Muscle of leg (tissue), 11 donors: ENCODE measurements around the gene SH3D21. TPM values are rescaled to one million over a fixed set of nuclear protein-coding genes. Genes with fewer than 3 reads are reported as not detected.

Experiments used
- DNase-seq: peaks from one replicate; pipeline ENCODE4 v3.0.0; 2013
- H3K27ac ChIP-seq: one replicate; pipeline ENCODE4 v1.5.1; 2013; ENCODE audit warnings: mild to moderate bottlenecking, low read length, control low read depth
- H3K27me3 ChIP-seq: one replicate; pipeline ENCODE4 v1.6.1; 2013; ENCODE audit warnings: low read length; ENCODE audit not compliant: control insufficient read depth, insufficient read depth
- H3K36me3 ChIP-seq: one replicate; pipeline ENCODE4 v1.6.1; 2013; ENCODE audit warnings: low read length; ENCODE audit not compliant: control insufficient read depth, insufficient read depth
- H3K4me1 ChIP-seq: one replicate; pipeline ENCODE4 v1.6.1; 2013; ENCODE audit warnings: low read length; ENCODE audit not compliant: control insufficient read depth, insufficient read depth
- H3K4me3 ChIP-seq: one replicate; pipeline ENCODE4 v1.5.1; 2013; ENCODE audit warnings: low read length, control low read depth
- H3K9me3 ChIP-seq: replicated peaks from 2 replicates; pipeline ENCODE4 v1.6.1; 2013; ENCODE audit warnings: low read depth, low read length; ENCODE audit not compliant: control insufficient read depth
- WGBS: methylation state at CpG from one replicate; pipeline ENCODE4 v1.1.5; 2013; ENCODE audit warnings: missing lambda C conversion rate; ENCODE audit not compliant: insufficient coverage; 5-methylcytosine and 5-hydroxymethylcytosine counted together
- polyA plus RNA-seq, 8 donors: library from polyadenylated mRNA; unstranded; fragments of 120-200 nt; gene quantifications; one replicate each; pipeline versions ENCODE4 v1.2.1 to v1.2.3, GENCODE V29; 2013; ENCODE audit warnings: inconsistent platforms in 1 of 8, low replicate concordance in 1 of 8; ENCODE audit not compliant: insufficient read length in 8 of 8, insufficient read depth in 1 of 8
- total RNA-seq: library from RNA; stranded (reverse); fragments of 120-200 nt; gene quantifications from one replicate; pipeline ENCODE4 v1.2.4, GENCODE V29; 2013

Gene SH3D21
- total and polyA plus RNA-seq, 9 donors: 2.3 to 5.9 (median 3.3) TPM

DNA sequence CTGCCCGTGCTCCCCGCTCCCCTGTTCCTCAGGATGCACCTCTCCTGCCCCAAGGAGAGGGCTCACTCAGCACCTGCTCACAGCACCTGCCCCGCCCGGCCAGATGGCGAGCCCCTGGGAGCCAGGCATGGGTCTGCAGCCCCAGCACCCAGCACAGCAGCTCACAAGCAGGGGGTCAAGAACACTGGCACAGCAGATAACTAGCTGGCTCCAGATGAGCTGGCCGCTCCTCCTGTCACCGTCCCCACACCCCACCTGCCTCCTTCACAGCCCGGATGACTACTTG lies 38.2 kb downstream of the SH3D21 start:
- Histone ChIP-seq H3K27me3 (no peaks in the 10 kb centered on the region), H3K27ac (no peak overlapping the region), H3K4me1 (peaks cover 4% of the 10 kb centered on the region), H3K9me3 (no peaks in the 10 kb centered on the region), H3K4me3 (no peak overlapping the region), H3K36me3 (peaks cover 56% of the 10 kb centered on the region)
- 90% methylated on average over 8 of the region's 8 CpGs for WGBS
- DNase-seq: no peak

DNA sequence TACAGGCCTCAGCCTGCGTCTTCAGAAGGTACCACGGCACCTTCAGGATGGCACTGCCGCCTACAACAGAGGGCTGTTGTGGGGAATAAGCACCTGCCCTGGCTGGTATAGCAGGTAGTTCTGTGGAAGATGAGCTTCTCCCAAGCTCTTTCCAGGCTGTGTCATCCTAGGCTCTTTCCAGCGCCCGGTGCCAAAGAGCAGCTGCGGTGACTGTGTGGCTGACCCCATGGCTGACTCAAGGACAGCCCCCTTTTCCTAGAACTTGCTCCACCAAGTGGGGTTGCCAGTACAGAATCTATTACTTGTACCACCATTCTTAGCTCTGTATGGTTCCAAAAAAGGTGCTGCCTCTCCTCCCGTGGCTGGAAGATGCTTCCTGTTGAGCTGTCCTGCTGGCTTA lies 39.2 kb downstream of the SH3D21 start:
- WGBS: 88% methylated on average over 7 of the region's 7 CpGs
- no peak for DNase-seq
- H3K9me3 ChIP-seq: no peaks in the 10 kb centered on the region
- H3K4me1 ChIP-seq: peaks cover 14% of the 10 kb centered on the region
- H3K4me3 ChIP-seq: no peak overlapping the region
- peaks cover 58% of the 10 kb centered on the region for H3K36me3 ChIP-seq
- H3K27me3 ChIP-seq: no peaks in the 10 kb centered on the region
- H3K27ac ChIP-seq: no peak overlapping the region

DNA sequence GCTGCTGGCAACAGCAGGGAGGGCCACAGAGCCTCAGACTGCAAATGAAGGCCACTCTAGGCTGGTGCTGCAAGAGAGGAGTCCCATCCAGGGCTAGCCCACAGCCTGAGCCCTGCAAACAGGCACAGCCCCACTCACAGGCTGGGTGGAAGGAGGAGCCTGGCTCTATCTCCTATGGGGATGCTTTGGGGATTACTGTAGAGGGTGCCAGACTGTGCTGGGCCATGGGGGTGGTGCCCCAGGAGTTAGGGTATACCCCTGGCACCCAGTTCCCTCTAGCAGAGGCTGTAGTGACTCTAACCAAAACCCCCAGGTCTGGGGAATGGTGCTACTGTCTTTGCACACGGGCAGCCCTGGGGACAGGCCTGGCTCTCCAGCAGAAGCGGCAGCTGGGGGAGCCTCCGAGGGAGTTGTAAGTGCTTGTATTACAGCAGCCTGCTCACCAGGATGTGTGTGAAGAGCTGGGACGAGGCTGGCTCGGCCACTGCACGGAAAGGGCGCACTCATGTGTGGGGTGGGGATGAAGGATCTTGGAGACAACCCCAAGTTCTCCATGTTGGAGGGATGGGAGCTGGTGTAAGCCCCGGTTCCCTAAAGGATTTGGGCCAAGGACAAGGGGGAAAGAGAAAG lies 40.7 kb downstream of the SH3D21 start:
- no peaks in the 10 kb centered on the region for H3K27me3 ChIP-seq
- H3K36me3 ChIP-seq: peaks cover 49% of the 10 kb centered on the region
- H3K4me3 ChIP-seq: no peak overlapping the region
- WGBS: 65% methylated on average over 8 of the region's 8 CpGs
- DNase-seq: no peak
- no peak overlapping the region for H3K27ac ChIP-seq
- peaks cover 29% of the 10 kb centered on the region for H3K4me1 ChIP-seq
- H3K9me3 ChIP-seq: no peaks in the 10 kb centered on the region

DNA sequence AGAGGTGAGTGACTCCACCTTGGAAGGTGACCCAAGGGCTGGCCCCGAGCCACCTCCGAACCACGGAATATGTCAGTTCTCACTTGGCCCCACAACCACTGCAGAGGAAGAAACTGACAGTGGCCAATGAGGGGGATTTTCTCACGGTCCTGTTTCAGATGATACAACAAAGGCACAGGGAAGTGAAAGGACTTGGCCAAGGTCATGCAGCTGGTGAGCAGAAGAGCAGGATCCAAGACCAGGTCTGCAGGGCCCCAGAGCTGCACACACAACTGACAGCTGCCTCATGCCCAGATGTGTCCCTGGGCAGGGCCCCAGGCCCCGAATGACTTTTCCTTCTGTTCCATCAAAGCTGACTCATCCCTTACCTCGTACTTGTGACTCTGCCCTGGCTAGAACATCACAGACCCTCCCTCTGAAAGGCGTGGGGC lies 43.1 kb downstream of the SH3D21 start:
- H3K36me3 ChIP-seq: peaks cover 56% of the 10 kb centered on the region
- no peaks in the 10 kb centered on the region for H3K9me3 ChIP-seq
- H3K27me3 ChIP-seq: no peaks in the 10 kb centered on the region
- peak; percentile 54 for DNase-seq
- peaks cover 40% of the 10 kb centered on the region for H3K4me1 ChIP-seq
- H3K4me3 ChIP-seq: no peak overlapping the region
- peak overlapping the region; percentile 76 for H3K27ac ChIP-seq
- WGBS: 44% methylated on average over 3 of the region's 7 CpGs

DNA sequence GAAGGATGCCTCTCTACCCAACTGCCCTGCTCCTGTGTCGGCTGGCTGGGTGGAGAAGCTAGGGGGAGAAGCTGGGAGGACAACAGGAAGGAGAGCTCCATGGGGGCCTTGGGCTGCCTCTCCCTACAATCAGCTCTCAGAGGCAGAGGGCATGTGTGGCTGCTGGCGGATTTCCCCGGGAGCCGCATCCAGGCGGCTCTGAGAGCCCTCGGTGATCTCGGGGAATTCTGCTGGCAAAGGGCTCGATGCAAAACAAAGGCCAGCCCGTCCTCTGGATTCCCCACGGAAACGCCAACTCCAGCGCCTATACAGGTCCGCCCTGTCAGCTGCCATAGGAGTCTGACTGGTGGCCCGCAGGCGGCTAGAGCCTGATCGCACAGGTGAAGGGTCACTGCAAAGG lies 43.7 kb downstream of the SH3D21 start:
- H3K27ac ChIP-seq: peak overlapping the region; percentile 76
- H3K27me3 ChIP-seq: no peaks in the 10 kb centered on the region
- peak; percentile 38 for DNase-seq
- 56% methylated on average over 15 of the region's 16 CpGs for WGBS
- H3K9me3 ChIP-seq: no peaks in the 10 kb centered on the region
- peaks cover 61% of the 10 kb centered on the region for H3K36me3 ChIP-seq
- peaks cover 40% of the 10 kb centered on the region for H3K4me1 ChIP-seq
- no peak overlapping the region for H3K4me3 ChIP-seq

DNA sequence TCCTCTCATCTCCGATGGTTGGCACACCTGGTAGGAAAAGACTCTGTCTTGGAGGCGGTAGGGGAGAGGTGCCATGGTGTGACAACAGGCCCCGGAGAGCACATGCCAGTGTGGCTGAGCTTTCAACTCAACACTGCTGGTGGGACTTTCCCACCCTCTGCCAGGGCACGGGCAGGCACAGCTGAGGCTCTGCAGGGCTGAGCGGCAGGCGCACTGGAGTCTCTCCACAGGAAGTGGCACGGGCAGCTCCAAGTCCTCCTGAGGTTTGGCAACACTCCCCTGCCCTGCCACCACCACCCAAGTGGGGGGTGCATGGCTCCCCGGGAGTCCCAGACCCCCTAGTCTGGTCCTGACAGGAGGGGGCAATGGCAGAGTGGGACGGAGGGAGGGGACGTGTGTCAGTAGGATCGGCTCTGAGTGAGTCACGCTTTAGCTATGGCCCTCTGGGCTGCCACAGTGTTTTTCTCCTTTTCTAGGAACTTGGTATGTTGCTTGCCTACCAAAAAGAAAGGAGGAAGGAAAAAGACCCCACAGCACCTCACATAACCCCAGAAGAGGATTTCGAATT lies 44.6 kb downstream of the SH3D21 start:
- 80% methylated on average over 6 of the region's 13 CpGs for WGBS
- no peak overlapping the region for H3K4me3 ChIP-seq
- peaks cover 40% of the 10 kb centered on the region for H3K4me1 ChIP-seq
- H3K9me3 ChIP-seq: no peaks in the 10 kb centered on the region
- peak; percentile 52 for DNase-seq
- H3K27me3 ChIP-seq: no peaks in the 10 kb centered on the region
- peak overlapping the region; percentile 76 for H3K27ac ChIP-seq
- peaks cover 61% of the 10 kb centered on the region for H3K36me3 ChIP-seq

DNA sequence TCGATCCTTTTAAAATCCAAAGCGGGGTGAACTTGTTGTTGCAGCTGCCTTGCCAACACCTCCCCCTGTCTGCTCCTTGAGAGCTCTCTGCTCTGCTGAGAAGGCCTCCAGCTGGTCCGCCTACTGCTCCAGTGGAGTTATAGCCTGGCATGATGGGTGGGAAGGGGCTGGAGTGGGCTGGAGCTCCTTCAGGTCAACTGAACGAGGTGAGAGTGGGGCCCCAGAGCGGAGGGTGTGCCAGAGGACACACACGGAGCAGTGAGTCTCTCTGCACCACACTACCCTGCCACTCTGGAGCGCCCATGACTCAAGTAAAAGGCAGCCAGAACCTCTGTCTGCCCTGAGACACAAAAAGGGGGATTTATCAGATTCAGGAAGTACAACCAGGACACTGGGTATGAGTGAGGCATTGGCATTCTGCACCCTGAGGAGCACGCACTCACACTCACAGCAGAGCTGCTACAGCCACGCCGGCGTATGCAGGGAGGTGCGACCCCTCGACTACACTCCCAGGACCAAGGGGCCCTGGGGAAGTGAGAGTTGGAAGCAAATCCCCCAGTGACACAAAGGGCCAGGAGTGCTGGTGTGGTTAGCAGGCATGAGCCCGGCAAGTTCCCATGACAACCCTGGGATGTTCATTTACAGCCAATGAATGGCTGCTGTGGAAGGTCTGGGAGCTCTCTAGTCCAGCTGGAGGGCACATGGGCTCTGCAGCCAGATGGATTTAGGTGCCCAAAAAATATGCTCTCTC lies 45.2 kb downstream of the SH3D21 start:
- H3K4me1 ChIP-seq: peaks cover 40% of the 10 kb centered on the region
- H3K36me3 ChIP-seq: peaks cover 63% of the 10 kb centered on the region
- no peaks in the 10 kb centered on the region for H3K9me3 ChIP-seq
- peak overlapping the region; percentile 76 for H3K27ac ChIP-seq
- WGBS: 20% methylated on average over 3 of the region's 14 CpGs
- no peak overlapping the region for H3K4me3 ChIP-seq
- H3K27me3 ChIP-seq: no peaks in the 10 kb centered on the region
- peak; percentile 43 for DNase-seq

DNA sequence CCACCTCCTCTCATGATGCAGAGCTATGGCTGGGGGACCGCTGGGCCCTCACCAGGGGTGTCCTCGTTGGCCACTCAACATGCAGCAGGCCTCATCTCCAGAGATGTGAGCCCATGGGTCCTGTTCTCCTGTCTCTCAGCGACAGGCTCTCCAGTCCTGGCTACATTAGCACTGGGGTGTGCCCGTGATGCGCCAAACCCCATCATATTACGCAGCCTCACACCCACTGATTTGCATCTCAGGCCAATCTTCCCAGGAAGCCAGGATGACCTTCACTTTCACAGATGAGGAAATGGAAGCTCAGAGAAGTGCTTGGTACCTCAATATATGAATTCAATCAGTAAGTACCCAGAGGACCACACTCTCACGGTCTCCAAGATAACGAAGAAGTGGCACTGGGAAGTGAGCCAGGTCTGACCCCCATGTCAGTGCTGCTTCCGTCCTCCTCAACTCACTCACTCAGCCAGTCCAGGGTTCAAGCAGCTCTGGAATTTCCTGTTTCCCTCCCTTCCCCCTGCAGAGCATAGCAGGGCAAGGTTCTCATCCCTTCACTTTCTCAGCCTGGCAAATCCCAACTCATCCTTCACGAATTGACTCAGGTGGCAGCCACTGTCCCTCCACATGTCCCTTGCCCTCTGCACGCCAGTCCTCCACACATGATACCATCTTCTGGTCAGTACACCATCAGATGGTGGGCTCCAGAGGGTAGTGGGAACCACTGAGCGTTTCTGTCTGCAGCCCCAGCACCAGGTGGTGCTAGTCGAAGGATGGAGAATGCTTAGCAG lies 46.1 kb downstream of the SH3D21 start:
- no peak for DNase-seq
- H3K27ac ChIP-seq: peak overlapping the region; percentile 76
- WGBS: 67% methylated on average over 8 of the region's 13 CpGs

DNA sequence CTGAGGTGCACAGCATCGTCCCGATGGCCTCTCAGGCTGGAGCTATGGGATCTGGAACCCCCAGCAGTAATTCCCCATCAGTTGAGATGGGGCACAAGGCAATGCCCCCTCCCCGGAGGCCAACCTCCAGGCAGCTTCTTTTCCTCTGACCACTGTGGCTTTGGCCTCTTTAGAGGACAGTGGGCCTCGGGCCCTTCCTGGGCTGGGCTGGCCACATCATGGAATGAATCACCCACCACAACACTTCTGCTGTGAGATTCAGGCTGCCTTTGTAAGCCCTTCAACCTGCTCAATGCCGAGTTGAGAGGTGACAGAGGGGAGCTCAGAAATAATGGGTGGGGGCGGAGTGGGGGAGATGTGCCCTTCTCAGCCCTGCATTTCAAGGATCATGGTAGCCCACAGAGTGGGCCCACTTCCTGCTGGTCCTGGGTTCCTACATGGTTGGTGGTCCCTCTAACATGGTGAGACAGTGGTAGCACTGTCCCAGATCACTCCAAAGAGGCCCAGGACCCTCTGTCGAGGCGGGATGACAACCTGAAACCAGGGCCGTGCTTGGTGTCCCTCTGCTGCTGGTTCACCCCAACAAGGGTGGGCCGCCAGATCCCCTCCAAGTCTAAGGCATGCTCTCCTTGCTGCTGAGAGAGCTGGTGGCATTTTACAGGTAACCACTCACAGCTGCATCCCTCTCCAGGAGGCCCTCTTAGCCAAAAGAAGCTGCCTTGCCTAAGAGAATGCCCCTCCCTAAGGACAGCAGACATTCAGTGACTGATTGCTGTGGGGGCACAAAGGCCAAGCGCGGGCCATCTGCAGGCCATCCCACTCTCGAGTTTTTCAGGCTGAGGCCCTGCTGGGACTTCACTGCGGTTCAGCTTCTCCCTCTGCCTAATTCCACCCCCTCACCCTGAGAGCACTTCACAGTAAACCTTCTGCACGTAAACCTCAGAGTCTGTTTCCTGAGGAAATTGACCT lies 47.0 kb downstream of the SH3D21 start:
- H3K27ac ChIP-seq: no peak overlapping the region
- WGBS: 75% methylated on average over 11 of the region's 15 CpGs
- DNase-seq: no peak
- H3K4me3 ChIP-seq: no peak overlapping the region
- H3K27me3 ChIP-seq: no peaks in the 10 kb centered on the region
- peaks cover 66% of the 10 kb centered on the region for H3K36me3 ChIP-seq
- peaks cover 40% of the 10 kb centered on the region for H3K4me1 ChIP-seq
- no peaks in the 10 kb centered on the region for H3K9me3 ChIP-seq

More for the DNA sequence above, 46.1 kb downstream of the SH3D21 start:
- H3K36me3 ChIP-seq: peaks cover 62% of the 10 kb centered on the region
- H3K27me3 ChIP-seq: no peaks in the 10 kb centered on the region
- H3K4me3 ChIP-seq: no peak overlapping the region
- no peaks in the 10 kb centered on the region for H3K9me3 ChIP-seq
- peaks cover 40% of the 10 kb centered on the region for H3K4me1 ChIP-seq
